ENCODE data around the gene AMZ1.

AMZ1 gene

DNA sequence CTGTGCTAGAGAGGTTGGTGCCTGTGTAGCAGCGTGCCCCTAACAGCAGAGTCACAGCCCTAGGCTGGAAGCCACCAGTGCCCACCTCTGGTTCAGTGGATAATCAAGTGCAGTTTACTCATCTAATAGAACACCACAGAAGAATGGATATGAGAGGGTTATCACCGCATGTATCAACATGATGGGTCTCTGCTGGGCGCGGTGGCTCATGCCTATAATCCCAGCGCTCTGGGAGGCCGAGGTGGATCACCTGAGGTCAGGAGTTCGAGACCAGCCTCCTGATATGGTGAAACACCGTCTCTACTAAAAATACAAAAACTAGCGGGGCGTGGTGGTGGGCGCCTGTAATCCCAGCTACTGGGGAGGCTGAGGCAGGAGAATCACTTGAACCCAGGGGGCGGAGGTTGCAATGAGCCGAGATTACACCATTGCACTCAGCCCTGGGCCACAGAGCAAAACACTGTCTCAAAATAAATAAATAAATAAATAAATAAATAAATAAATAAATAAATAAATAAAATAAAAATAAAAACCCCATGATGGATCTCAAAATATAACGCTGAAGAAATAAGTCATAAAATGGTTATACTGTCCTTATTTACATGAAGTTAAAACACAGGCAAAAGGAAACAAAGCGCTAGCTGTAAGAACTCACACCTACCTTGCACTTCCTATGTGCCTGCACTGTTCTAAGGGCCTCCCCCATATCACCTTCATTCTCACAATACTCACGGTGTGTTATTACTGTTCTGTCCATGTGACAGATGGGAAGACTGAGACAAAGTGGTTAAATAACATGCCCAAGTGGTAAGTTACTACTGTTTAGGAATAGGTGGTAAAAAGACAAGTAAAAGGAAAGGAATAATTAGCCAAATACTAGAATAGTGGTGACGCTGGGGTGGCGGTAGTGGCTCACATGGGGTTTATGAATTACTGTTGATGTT lies 70.9 kb downstream of the AMZ1 start:
- Histone ChIP-seq H4K8ac (ENCODE audit: low read depth, low read length) (peak overlapping the region; percentile 24), H3K18ac (ENCODE audit: low read length) (peak overlapping the region; percentile 72), H3K4ac (ENCODE audit: low read depth, low read length) (peak overlapping the region; percentile 29), H3K4me2 (ENCODE audit: low read length) (peak overlapping the region; percentile 1), H3K4me3 (ENCODE audit: low read depth, low read length) (no peak overlapping the region), H3K23ac (ENCODE audit: low read length) (no peak overlapping the region), H3K9ac (ENCODE audit: low read length) (no peak overlapping the region), H3K14ac (ENCODE audit: low read length) (peak overlapping the region; percentile 72), H3K79me2 (ENCODE audit: control insufficient read depth, insufficient read depth, low read length, poor library complexity) (peaks cover 27% of the 10 kb centered on the region), H2BK12ac (ENCODE audit: low read length) (peak overlapping the region; percentile 43), H2BK5ac (ENCODE audit: low read depth, low read length, poor library complexity) (peak overlapping the region; percentile 81), H3K79me1 (ENCODE audit: low read length) (peaks cover 58% of the 10 kb centered on the region), H3K4me1 (ENCODE audit: control insufficient read depth in 1 of 2, insufficient read depth in 2 of 2, low read length in 2 of 2) (peaks cover 51 to 60% of the 10 kb centered on the region in 2 experiments), H4K12ac (ENCODE audit: low read depth, low read length) (no peak overlapping the region), H2AFZ (ENCODE audit: insufficient read depth, low read length, poor library complexity) (no peak overlapping the region), H2BK120ac (ENCODE audit: insufficient read depth, low read length, poor library complexity) (peak overlapping the region; percentile 67), H3K9me3 (ENCODE audit: insufficient read depth, low read depth, low read length) (no peaks in the 10 kb centered on the region), H4K91ac (ENCODE audit: low read depth, low read length) (peak overlapping the region; percentile 92), H2AK5ac (ENCODE audit: low read length) (peak overlapping the region; percentile 83), H3K27me3 (ENCODE audit: insufficient read depth, low read length) (no peaks in the 10 kb centered on the region), H3K36me3 (ENCODE audit: control insufficient read depth in 1 of 2, insufficient read depth in 2 of 2, low read length in 2 of 2) (peaks cover 19 to 22% of the 10 kb centered on the region in 2 experiments), H3K27ac (ENCODE audit: low read depth, low read length) (peak overlapping the region; percentile 97)
- DNase-seq = no peak
- WGBS (ENCODE audit: extremely low coverage, insufficient coverage, insufficient read length) = no CpG with 5 or more reads among the region's 18 CpGs

DNA sequence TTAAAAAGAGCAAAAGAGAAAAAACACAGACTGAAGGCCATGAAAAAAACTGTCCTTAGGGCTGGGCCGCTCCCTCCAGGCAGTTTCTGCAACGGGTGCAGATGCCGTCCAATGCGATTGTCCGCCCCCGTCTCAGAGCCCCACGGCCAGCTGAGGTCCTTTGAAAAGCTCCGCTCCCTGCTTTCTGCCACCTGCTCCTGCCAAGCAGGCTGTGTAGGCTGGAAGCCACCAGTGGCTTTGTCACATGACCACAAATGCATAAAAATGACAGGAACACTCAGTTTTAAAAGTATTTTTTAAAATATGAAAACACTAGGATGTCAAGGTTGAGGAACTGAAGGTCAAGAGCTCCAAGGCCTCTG lies 71.7 kb downstream of the AMZ1 start:
- H3K14ac ChIP-seq (ENCODE audit: low read length) = peak overlapping the region; percentile 29
- peaks cover 22% of the 10 kb centered on the region in 2 experiments for H3K36me3 ChIP-seq (ENCODE audit: control insufficient read depth in 1 of 2, insufficient read depth in 2 of 2, low read length in 2 of 2)
- peaks cover 27% of the 10 kb centered on the region for H3K79me2 ChIP-seq (ENCODE audit: control insufficient read depth, insufficient read depth, low read length, poor library complexity)
- peak overlapping the region; percentile 67 for H2AK5ac ChIP-seq (ENCODE audit: low read length)
- H3K4me1 ChIP-seq (ENCODE audit: control insufficient read depth in 1 of 2, insufficient read depth in 2 of 2, low read length in 2 of 2) = peaks cover 55 to 62% of the 10 kb centered on the region in 2 experiments
- H3K23ac ChIP-seq (ENCODE audit: low read length) = no peak overlapping the region
- H2BK12ac ChIP-seq (ENCODE audit: low read length) = peak overlapping the region; percentile 12
- no peak for DNase-seq
- peak overlapping the region; percentile 50 for H3K4ac ChIP-seq (ENCODE audit: low read depth, low read length)
- no peak overlapping the region for H3K9ac ChIP-seq (ENCODE audit: low read length)
- H2BK120ac ChIP-seq (ENCODE audit: insufficient read depth, low read length, poor library complexity) = peak overlapping the region; percentile 56
- H4K8ac ChIP-seq (ENCODE audit: low read depth, low read length) = peak overlapping the region; percentile 3
- peak overlapping the region; percentile 80 for H3K27ac ChIP-seq (ENCODE audit: low read depth, low read length)
- no peak overlapping the region for H4K12ac ChIP-seq (ENCODE audit: low read depth, low read length)
- no CpG with 5 or more reads among the region's 8 CpGs for WGBS (ENCODE audit: extremely low coverage, insufficient coverage, insufficient read length)
- no peak overlapping the region for H3K4me3 ChIP-seq (ENCODE audit: low read depth, low read length)
- H3K27me3 ChIP-seq (ENCODE audit: insufficient read depth, low read length) = no peaks in the 10 kb centered on the region
- no peaks in the 10 kb centered on the region for H3K9me3 ChIP-seq (ENCODE audit: insufficient read depth, low read depth, low read length)
- peak overlapping the region; percentile 87 for H4K91ac ChIP-seq (ENCODE audit: low read depth, low read length)
- peak overlapping the region; percentile 53 for H3K18ac ChIP-seq (ENCODE audit: low read length)
- peak overlapping the region; percentile 7 for H2BK5ac ChIP-seq (ENCODE audit: low read depth, low read length, poor library complexity)
- peaks cover 60% of the 10 kb centered on the region for H3K79me1 ChIP-seq (ENCODE audit: low read length)
- H3K4me2 ChIP-seq (ENCODE audit: low read length) = no peak overlapping the region
- H2AFZ ChIP-seq (ENCODE audit: insufficient read depth, low read length, poor library complexity) = no peak overlapping the region

DNA sequence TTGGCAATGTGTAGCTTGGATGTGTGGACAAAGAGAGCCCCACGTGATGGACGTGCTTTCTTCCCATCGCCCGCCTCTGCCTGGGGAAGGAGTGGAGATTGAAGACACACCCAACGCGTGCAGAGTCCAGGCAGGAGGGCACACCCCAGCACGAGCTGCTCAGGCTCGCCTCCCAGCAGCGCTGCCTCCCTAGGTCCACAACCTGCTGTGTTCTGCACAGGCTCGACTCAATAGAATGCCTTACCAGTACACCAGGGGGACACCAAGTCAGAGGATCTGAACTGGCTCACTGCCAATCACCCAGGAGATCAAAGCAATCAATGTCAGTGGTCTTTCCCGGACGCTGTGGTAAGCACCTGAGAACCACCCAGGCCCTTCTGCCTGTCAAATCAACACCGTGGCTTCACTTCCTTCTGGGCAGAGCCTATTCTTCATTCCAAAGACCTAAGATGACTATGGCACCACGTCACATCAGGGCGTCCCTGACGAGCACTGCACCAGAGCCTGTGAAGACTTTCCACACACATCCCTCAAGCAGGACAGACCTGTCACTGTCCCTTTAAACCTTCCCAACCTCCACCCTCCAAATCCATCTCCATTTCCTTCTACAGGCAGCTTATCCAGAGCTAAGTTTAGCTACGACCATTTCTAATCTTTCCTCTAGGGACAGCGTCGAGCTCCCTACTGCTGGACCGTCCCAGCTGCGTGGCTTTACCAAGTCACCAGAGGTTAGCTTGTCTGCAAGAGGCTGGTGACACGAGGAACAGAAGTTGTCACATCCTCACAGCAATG lies 72.3 kb downstream of the AMZ1 start:
- Histone ChIP-seq H3K9me3 (ENCODE audit: insufficient read depth, low read depth, low read length) (no peaks in the 10 kb centered on the region), H3K27ac (ENCODE audit: low read depth, low read length) (peak overlapping the region; percentile 80)

DNA sequence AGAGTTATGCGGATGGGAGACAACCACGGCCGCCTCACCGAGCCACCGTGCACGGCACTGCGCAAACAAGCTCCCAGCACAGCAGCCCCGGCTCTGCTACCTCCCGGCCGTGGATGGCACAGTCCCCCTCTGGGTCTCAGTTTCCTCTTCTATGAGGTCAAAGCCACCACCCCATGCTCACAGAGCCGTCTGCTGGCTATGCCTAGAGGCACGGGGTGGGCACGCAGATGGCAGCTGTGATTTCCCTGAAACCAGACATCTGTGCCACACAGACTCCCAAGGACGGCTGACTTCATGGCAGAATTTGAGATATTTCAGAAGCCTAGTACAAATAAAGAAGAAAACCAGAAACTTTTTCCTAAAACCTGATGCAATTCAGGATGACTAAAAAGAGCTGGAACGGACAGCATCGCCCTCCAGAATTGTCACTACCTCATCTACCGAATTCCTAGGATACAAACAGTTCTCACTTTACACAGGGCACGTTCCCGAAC lies 73.2 kb downstream of the AMZ1 start:
- DNase-seq = peak; percentile 61 to 75
- Histone ChIP-seq H4K8ac (ENCODE audit: low read depth, low read length) (peak overlapping the region; percentile 50), H3K9ac (ENCODE audit: low read length) (no peak overlapping the region), H3K14ac (ENCODE audit: low read length) (peak overlapping the region; percentile 72), H3K36me3 (ENCODE audit: control insufficient read depth in 1 of 2, insufficient read depth in 2 of 2, low read length in 2 of 2) (peaks cover 18 to 19% of the 10 kb centered on the region in 2 experiments), H2BK12ac (ENCODE audit: low read length) (peak overlapping the region; percentile 56), H2BK120ac (ENCODE audit: insufficient read depth, low read length, poor library complexity) (peak overlapping the region; percentile 79), H4K91ac (ENCODE audit: low read depth, low read length) (peak overlapping the region; percentile 87), H3K23ac (ENCODE audit: low read length) (no peak overlapping the region), H2BK5ac (ENCODE audit: low read depth, low read length, poor library complexity) (peak overlapping the region; percentile 50), H3K4me2 (ENCODE audit: low read length) (peak overlapping the region; percentile 2), H3K27ac (ENCODE audit: low read depth, low read length) (peak overlapping the region; percentile 80), H3K9me3 (ENCODE audit: insufficient read depth, low read depth, low read length) (no peaks in the 10 kb centered on the region), H3K4me1 (ENCODE audit: control insufficient read depth in 1 of 2, insufficient read depth in 2 of 2, low read length in 2 of 2) (peaks cover 53 to 61% of the 10 kb centered on the region in 2 experiments), H3K4me3 (ENCODE audit: low read depth, low read length) (no peak overlapping the region), H3K27me3 (ENCODE audit: insufficient read depth, low read length) (no peaks in the 10 kb centered on the region), H3K79me1 (ENCODE audit: low read length) (peaks cover 55% of the 10 kb centered on the region), H2AK5ac (ENCODE audit: low read length) (peak overlapping the region; percentile 72), H3K4ac (ENCODE audit: low read depth, low read length) (peak overlapping the region; percentile 47), H3K79me2 (ENCODE audit: control insufficient read depth, insufficient read depth, low read length, poor library complexity) (peaks cover 25% of the 10 kb centered on the region), H2AFZ (ENCODE audit: insufficient read depth, low read length, poor library complexity) (no peak overlapping the region), H3K18ac (ENCODE audit: low read length) (peak overlapping the region; percentile 91), H4K12ac (ENCODE audit: low read depth, low read length) (peak overlapping the region; percentile 3)
- WGBS (ENCODE audit: extremely low coverage, insufficient coverage, insufficient read length) = no CpG with 5 or more reads among the region's 19 CpGs

More for the DNA sequence above, 72.3 kb downstream of the AMZ1 start:
- Histone ChIP-seq H2BK5ac (ENCODE audit: low read depth, low read length, poor library complexity) (peak overlapping the region; percentile 50), H4K91ac (ENCODE audit: low read depth, low read length) (peak overlapping the region; percentile 87), H3K4ac (ENCODE audit: low read depth, low read length) (peak overlapping the region; percentile 50), H3K23ac (ENCODE audit: low read length) (no peak overlapping the region), H3K4me3 (ENCODE audit: low read depth, low read length) (no peak overlapping the region), H4K12ac (ENCODE audit: low read depth, low read length) (no peak overlapping the region), H3K79me2 (ENCODE audit: control insufficient read depth, insufficient read depth, low read length, poor library complexity) (peaks cover 25% of the 10 kb centered on the region), H3K9ac (ENCODE audit: low read length) (no peak overlapping the region), H2BK120ac (ENCODE audit: insufficient read depth, low read length, poor library complexity) (peak overlapping the region; percentile 79), H3K36me3 (ENCODE audit: control insufficient read depth in 1 of 2, insufficient read depth in 2 of 2, low read length in 2 of 2) (peaks cover 18 to 19% of the 10 kb centered on the region in 2 experiments), H4K8ac (ENCODE audit: low read depth, low read length) (peak overlapping the region; percentile 50), H3K79me1 (ENCODE audit: low read length) (peaks cover 55% of the 10 kb centered on the region), H2AK5ac (ENCODE audit: low read length) (peak overlapping the region; percentile 72), H3K27me3 (ENCODE audit: insufficient read depth, low read length) (no peaks in the 10 kb centered on the region), H3K18ac (ENCODE audit: low read length) (peak overlapping the region; percentile 91), H2BK12ac (ENCODE audit: low read length) (peak overlapping the region; percentile 56), H3K14ac (ENCODE audit: low read length) (peak overlapping the region; percentile 72), H2AFZ (ENCODE audit: insufficient read depth, low read length, poor library complexity) (no peak overlapping the region), H3K4me1 (ENCODE audit: control insufficient read depth in 1 of 2, insufficient read depth in 2 of 2, low read length in 2 of 2) (peaks cover 53 to 61% of the 10 kb centered on the region in 2 experiments), H3K4me2 (ENCODE audit: low read length) (no peak overlapping the region)
- peak; percentile 95 for DNase-seq
- no CpG with 5 or more reads among the region's 22 CpGs for WGBS (ENCODE audit: extremely low coverage, insufficient coverage, insufficient read length)
